OCI-LY3 (cell line): ENCODE measurements around the gene TBX5.

Experiments
- H2AFZ ChIP-seq: fragments of 200-600, 300-600 bp; shearing (Covaris generic); 2 replicates; pipeline ENCODE4 v1.6.0; 2014; ENCODE audit warnings: antibody characterized with exemption, low read depth, low read length
- H3K27ac ChIP-seq: fragments of 200-600, 300-600 bp; sonication (generic); 2 replicates; pipeline ENCODE4 v1.5.1; 2014; ENCODE audit warnings: mild to moderate bottlenecking, low read length, moderate library complexity, mixed read lengths
- H3K27me3 ChIP-seq: fragments of 200-600, 300-600 bp; sonication (generic); 2 replicates; pipeline ENCODE4 v1.6.1; 2014; ENCODE audit warnings: low read depth, low read length, mixed read lengths
- H3K36me3 ChIP-seq: fragments of 200-600, 300-600 bp; sonication (generic); replicated peaks from 2 replicates; pipeline ENCODE3; 2014; ENCODE audit warnings: low read depth, low read length, mixed read lengths
- H3K4me1 ChIP-seq: fragments of 300-600, 200-600 bp; sonication (generic); 2 replicates; pipeline ENCODE4 v1.6.1; 2014; ENCODE audit warnings: low read length, mixed read lengths
- H3K4me2 ChIP-seq: fragments of 200-600, 300-600 bp; sonication (generic); 2 replicates; pipeline ENCODE4 v1.6.1; 2014; ENCODE audit warnings: low read length, mixed read lengths
- H3K4me3 ChIP-seq: fragments of 300-600, 200-600 bp; sonication (generic); 2 replicates; pipeline ENCODE4 v1.5.1; 2014; ENCODE audit warnings: antibody characterized with exemption, mild to moderate bottlenecking, low read length, moderate library complexity
- H3K79me2 ChIP-seq: fragments of 300-600, 200-600 bp; shearing (Covaris generic); 2 replicates; pipeline ENCODE4 v1.6.1; 2014; ENCODE audit warnings: mild to moderate bottlenecking, low read length, mixed read lengths
- H3K9ac ChIP-seq: fragments of 300-600, 200-600 bp; shearing (Covaris generic); 2 replicates; pipeline ENCODE4 v1.6.0; 2014; ENCODE audit warnings: mild to moderate bottlenecking, low read length, moderate library complexity
- H3K9me3 ChIP-seq: fragments of 200-600, 300-600 bp; shearing (Covaris generic); 2 replicates; pipeline ENCODE4 v1.6.1; 2014; ENCODE audit warnings: low read length, mixed read lengths; ENCODE audit not compliant: insufficient read depth
- H4K20me1 ChIP-seq: fragments of 200-600, 300-600 bp; sonication (generic); 2 replicates; pipeline ENCODE4 v1.6.1; 2016; ENCODE audit warnings: low read length, mixed read lengths; ENCODE audit not compliant: insufficient read depth
- CTCF ChIP-seq: fragments of 200-600, 300-600 bp; sonication (generic); IDR thresholded peaks from 2 replicates; pipeline ENCODE4 v1.5.1; 2014; ENCODE audit warnings: antibody characterized with exemption, low read length, low read depth
- EZH2phosphoT487 ChIP-seq: fragments of 200-600 bp; shearing (Covaris generic); IDR thresholded peaks from 2 replicates; pipeline ENCODE4 v1.6.1; 2018; ENCODE audit warnings: antibody characterized with exemption, mixed run types, low read depth

Gene TBX5

GRCh38 chr12:114408886-114409851, 3.2 kb upstream of the TBX5 start:
- Histone ChIP-seq H3K9ac (no peak overlapping the region), H3K4me2 (no peak overlapping the region), H3K36me3 (no peaks in the 10 kb centered on the region), H3K4me1 (no peaks in the 10 kb centered on the region), H4K20me1 (no peaks in the 10 kb centered on the region), H2AFZ (no peak overlapping the region), H3K4me3 (no peak overlapping the region), H3K27me3 (no peaks in the 10 kb centered on the region), H3K27ac (no peak overlapping the region), H3K9me3 (no peaks in the 10 kb centered on the region), H3K79me2 (no peaks in the 10 kb centered on the region)
- TF ChIP-seq EZH2phosphoT487, result no peak
- no peak for TF ChIP-seq CTCF

- H3K4me2 ChIP-seq, result no peak overlapping the region
- no peaks in the 10 kb centered on the region for H4K20me1 ChIP-seq
- H3K4me1 ChIP-seq, result no peaks in the 10 kb centered on the region
- no peak overlapping the region for H2AFZ ChIP-seq
- no peak overlapping the region for H3K9ac ChIP-seq
- H3K27me3 ChIP-seq, result no peaks in the 10 kb centered on the region
- no peaks in the 10 kb centered on the region for H3K79me2 ChIP-seq
- no peak overlapping the region for H3K27ac ChIP-seq
- no peak overlapping the region for H3K4me3 ChIP-seq
- no peaks in the 10 kb centered on the region for H3K9me3 ChIP-seq
- TF ChIP-seq EZH2phosphoT487 (no peak), CTCF (no peak)
- H3K36me3 ChIP-seq, result no peaks in the 10 kb centered on the region
These were observed 2.5 kb upstream of the TBX5 start for GRCh38 chr12:114408471-114408885.

GRCh38 chr12:114407842-114408411, 2.0 kb upstream of the TBX5 start:
- Histone ChIP-seq H3K36me3 (no peaks in the 10 kb centered on the region), H3K4me2 (no peak overlapping the region), H3K4me1 (no peaks in the 10 kb centered on the region), H3K79me2 (no peaks in the 10 kb centered on the region), H3K9ac (no peak overlapping the region), H3K27me3 (no peaks in the 10 kb centered on the region), H4K20me1 (no peaks in the 10 kb centered on the region), H3K27ac (no peak overlapping the region), H2AFZ (no peak overlapping the region), H3K9me3 (no peaks in the 10 kb centered on the region), H3K4me3 (no peak overlapping the region)
- no peak for TF ChIP-seq EZH2phosphoT487
- no peak for TF ChIP-seq CTCF
